Measurements from ENCODE around the gene THUMPD3.
A peak's percentile ranks its signal among the peaks of the same experiment; 100 is the strongest.

THUMPD3 gene

GRCh38 chr3:9362731-9363530 is at the start of gene THUMPD3:
Gene THUMPD3 (plus strand): TSS chr3:9363054. CDS start chr3:9365069, 2,015 bp downstream.
- peak; percentile 91 for DNase-seq (ENCODE audit: low read depth)

- DNase-seq (ENCODE audit: low read depth), result no peak
Observed at GRCh38 chr3:9314796-9315195, 48.1 kb upstream of the THUMPD3 start.

- DNase-seq (ENCODE audit: low read depth), result no peak
Observed at GRCh38 chr3:9316881-9317361, 45.9 kb upstream of the THUMPD3 start.

GRCh38 chr3:9322780-9323179 is 40.1 kb upstream of the THUMPD3 start:
- no peak for DNase-seq (ENCODE audit: low read depth)

GRCh38 chr3:9324944-9325343 is 37.9 kb upstream of the THUMPD3 start:
- DNase-seq (ENCODE audit: low read depth), result no peak

GRCh38 chr3:9327578-9327977 is 35.3 kb upstream of the THUMPD3 start:
- no peak for DNase-seq (ENCODE audit: low read depth)

GRCh38 chr3:9330166-9330703 is 32.6 kb upstream of the THUMPD3 start:
- no peak for DNase-seq (ENCODE audit: low read depth)

GRCh38 chr3:9331171-9331570 is 31.7 kb upstream of the THUMPD3 start:
- no peak for DNase-seq (ENCODE audit: low read depth)

GRCh38 chr3:9332250-9333030 is 30.4 kb upstream of the THUMPD3 start:
- no peak for DNase-seq (ENCODE audit: low read depth)

- no peak for DNase-seq (ENCODE audit: low read depth)
Observed at GRCh38 chr3:9339761-9340471, 22.9 kb upstream of the THUMPD3 start.

- no peak for DNase-seq (ENCODE audit: low read depth)
Observed at GRCh38 chr3:9340472-9340902, 22.4 kb upstream of the THUMPD3 start.

- DNase-seq (ENCODE audit: low read depth), result no peak
Observed at GRCh38 chr3:9342696-9343095, 20.2 kb upstream of the THUMPD3 start.

- DNase-seq (ENCODE audit: low read depth), result no peak
Observed at GRCh38 chr3:9343115-9343514, 19.7 kb upstream of the THUMPD3 start.

- DNase-seq (ENCODE audit: low read depth), result no peak
Observed at GRCh38 chr3:9345041-9345440, 17.8 kb upstream of the THUMPD3 start.

GRCh38 chr3:9346141-9346540 is 16.7 kb upstream of the THUMPD3 start:
- no peak for DNase-seq (ENCODE audit: low read depth)

GRCh38 chr3:9347081-9347480 is 15.8 kb upstream of the THUMPD3 start:
- no peak for DNase-seq (ENCODE audit: low read depth)

GRCh38 chr3:9347887-9348286 is 15.0 kb upstream of the THUMPD3 start:
- no peak for DNase-seq (ENCODE audit: low read depth)

GRCh38 chr3:9349321-9350117 is 13.3 kb upstream of the THUMPD3 start:
- DNase-seq (ENCODE audit: low read depth), result no peak

GRCh38 chr3:9351709-9352126 is 11.1 kb upstream of the THUMPD3 start:
- no peak for DNase-seq (ENCODE audit: low read depth)

- DNase-seq (ENCODE audit: low read depth), result peak; percentile 21
Observed at GRCh38 chr3:9352917-9353752, 9.7 kb upstream of the THUMPD3 start.

Measured in activated T-helper 9 cell treated with anti-CD3 and anti-CD28 coated beads, Interleukin-2, amount 50 U/mL, for 16 hours (primary cell).